ENCODE data around the gene SEMA3A.

Gene SEMA3A

GRCh38 chr7:84021292-84021908, 173.2 kb downstream of the SEMA3A start:
- Histone ChIP-seq H3K4me1 (no peaks in the 10 kb centered on the region), H3K36me3 (no peaks in the 10 kb centered on the region), H3K9me3 (no peaks in the 10 kb centered on the region), H3K27ac (no peak overlapping the region), H3K27me3 (no peaks in the 10 kb centered on the region), H3K4me3 (no peak overlapping the region)
- TF ChIP-seq CTCF (IDR thresholded peaks at IDR 0.05), result no peak
- no peak for DNase-seq
- intact Hi-C loops (cut with DNase I; ENCODE audit: low total_unique reads), result no loop called here

DNA sequence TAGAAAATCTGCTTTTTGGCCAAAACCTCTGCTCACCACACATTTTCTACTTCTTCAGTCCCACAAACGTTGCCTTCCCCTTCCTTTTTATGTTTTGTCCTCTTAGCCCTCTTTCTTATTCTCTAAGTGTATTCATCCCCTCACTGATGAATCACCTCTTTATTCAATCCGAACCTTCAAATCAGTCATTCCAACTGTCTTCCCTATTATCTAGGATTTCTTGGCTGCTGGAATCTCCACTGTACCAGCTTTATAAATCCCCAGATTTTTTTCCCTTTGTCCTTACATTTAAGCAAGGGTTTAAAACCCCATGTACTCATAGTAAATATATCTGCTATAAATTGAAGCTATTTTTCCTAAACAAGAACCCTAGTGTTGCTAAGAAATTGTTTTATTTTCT, 176.9 kb downstream of the SEMA3A start:
- intact Hi-C loops (cut with DNase I; ENCODE audit: low total_unique reads), result no loop called here
- H3K27me3 ChIP-seq, result no peaks in the 10 kb centered on the region
- H3K4me3 ChIP-seq, result no peak overlapping the region
- no peaks in the 10 kb centered on the region for H3K4me1 ChIP-seq
- TF ChIP-seq CTCF (IDR thresholded peaks at IDR 0.05), result no peak
- no peaks in the 10 kb centered on the region for H3K36me3 ChIP-seq
- H3K9me3 ChIP-seq, result no peaks in the 10 kb centered on the region
- DNase-seq, result no peak
- no peak overlapping the region for H3K27ac ChIP-seq

- Histone ChIP-seq H3K36me3 (no peaks in the 10 kb centered on the region), H3K4me3 (no peak overlapping the region), H3K4me1 (no peaks in the 10 kb centered on the region), H3K27me3 (no peaks in the 10 kb centered on the region), H3K9me3 (no peaks in the 10 kb centered on the region), H3K27ac (no peak overlapping the region)
- intact Hi-C loops (cut with DNase I; ENCODE audit: low total_unique reads), result no loop called here
- no peak for TF ChIP-seq CTCF (IDR thresholded peaks at IDR 0.05)
- DNase-seq, result no peak
Observed at GRCh38 chr7:84013616-84014240, 180.9 kb downstream of the SEMA3A start.

- DNase-seq, result no peak
- intact Hi-C loops (cut with DNase I; ENCODE audit: low total_unique reads), result no loop called here
- Histone ChIP-seq H3K4me1 (no peaks in the 10 kb centered on the region), H3K4me3 (no peak overlapping the region), H3K9me3 (no peaks in the 10 kb centered on the region), H3K27ac (no peak overlapping the region), H3K36me3 (no peaks in the 10 kb centered on the region), H3K27me3 (no peaks in the 10 kb centered on the region)
- TF ChIP-seq CTCF (IDR thresholded peaks at IDR 0.05), result no peak
Observed at GRCh38 chr7:84009782-84010181, 184.8 kb downstream of the SEMA3A start.

DNA sequence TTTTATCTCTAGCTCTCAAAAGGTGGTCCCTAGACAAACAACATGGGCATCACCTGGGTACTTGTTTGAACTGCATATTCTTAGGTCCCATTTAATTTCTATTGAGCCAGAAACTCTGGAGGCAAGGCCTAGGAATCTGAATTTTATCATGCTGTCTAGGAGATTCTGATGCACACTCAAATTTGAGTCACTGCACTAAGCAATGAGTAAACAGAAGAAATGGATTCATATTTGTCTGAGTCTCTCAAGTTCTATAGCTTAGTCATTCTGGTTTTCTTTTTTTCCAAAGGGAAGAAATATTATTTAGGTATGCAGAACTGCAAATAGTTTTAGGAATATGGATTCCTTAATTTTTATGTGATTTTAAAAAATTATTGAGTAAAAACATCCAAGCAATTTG, 185.5 kb downstream of the SEMA3A start:
- H3K36me3 ChIP-seq, result no peaks in the 10 kb centered on the region
- no peak for DNase-seq
- no peaks in the 10 kb centered on the region for H3K27me3 ChIP-seq
- no peaks in the 10 kb centered on the region for H3K9me3 ChIP-seq
- TF ChIP-seq CTCF (IDR thresholded peaks at IDR 0.05), result no peak
- intact Hi-C loops (cut with DNase I; ENCODE audit: low total_unique reads), result no loop called here
- no peak overlapping the region for H3K27ac ChIP-seq
- H3K4me1 ChIP-seq, result no peaks in the 10 kb centered on the region
- H3K4me3 ChIP-seq, result no peak overlapping the region
